HG02798 (cell line): Measurements from ENCODE around the gene GPR158.

Source experiments
- ATAC-seq: cut with Tn5 transposase; IDR thresholded peaks from one replicate; pipeline ENCODE4 v1.9.1; 2021; ENCODE audit warnings: mild to moderate bottlenecking; ENCODE audit not compliant: unreplicated experiment, poor library complexity

Gene GPR158

DNA sequence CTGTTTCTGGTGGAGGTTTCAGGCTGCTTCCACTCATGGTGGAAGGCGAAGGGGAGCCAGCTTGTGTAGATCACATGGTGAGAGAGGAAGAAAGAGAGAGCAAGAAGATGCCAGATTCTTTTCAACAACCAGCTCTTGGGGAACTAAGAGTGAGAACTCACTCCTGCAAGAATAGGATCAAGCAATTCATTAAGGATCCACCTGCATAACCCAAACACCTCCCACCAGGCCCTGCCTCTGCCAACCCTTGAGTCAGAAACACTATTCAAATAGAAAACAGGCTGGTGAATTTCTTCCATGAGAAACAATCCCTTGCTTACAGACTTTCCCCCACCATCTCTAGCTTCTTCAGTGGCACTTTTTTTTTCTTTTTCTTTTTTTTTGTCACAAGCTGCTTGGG lies 317.2 kb downstream of the GPR158 start:
- no peak for ATAC-seq

DNA sequence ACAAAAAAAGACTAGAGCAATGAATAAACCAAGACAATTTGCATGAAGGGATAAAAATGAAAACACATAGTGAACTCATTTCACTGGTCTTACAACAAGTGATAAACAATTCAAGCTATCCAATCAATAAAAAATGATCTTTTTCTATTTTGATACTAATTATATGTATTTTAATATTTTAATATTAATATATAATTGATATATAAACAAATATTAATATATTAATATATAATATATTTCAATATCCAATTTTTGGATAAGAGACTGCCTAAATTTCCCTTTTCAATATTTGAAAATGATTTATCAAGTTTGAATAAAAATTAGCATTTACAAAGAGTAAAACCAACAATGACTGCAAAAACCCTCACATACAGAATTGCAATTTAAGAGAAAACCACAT lies 317.9 kb downstream of the GPR158 start:
- no peak for ATAC-seq

DNA sequence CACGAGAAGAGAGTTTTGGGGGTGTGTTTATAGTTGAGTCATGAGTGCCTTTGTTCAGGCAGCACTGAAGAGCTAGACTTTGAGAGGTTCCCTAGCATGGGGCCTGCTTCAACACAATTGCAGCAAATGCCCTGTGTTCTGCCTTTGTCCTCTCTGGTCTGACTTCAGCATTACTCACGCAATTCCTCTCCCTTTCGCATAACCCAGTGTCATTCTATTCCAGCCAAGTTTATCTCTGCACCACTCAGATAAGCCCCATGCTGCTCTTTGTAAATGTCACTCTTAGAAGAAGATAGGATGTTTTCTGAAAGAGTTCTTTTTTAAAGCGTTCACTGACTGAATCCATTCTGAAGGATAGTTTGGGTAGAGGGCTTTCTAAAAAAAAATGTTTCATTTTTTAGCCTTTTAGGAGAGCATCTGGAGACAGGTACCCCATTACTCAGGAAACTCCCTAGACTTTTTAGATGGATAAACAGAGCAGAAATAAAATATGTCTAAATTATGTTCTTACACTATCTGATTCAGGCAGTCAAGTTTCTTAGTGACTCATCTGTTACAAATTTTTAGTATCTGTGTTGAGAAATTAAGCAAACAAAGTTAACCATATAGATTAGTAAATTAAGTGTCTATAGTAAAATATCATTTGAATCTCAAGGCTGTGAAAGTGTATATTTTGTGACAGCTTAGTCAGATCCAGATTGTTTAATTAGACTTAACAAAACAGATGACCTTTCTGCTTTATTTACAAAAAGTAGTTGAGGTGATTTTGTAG lies 318.5 kb downstream of the GPR158 start:
- ATAC-seq: no peak

DNA sequence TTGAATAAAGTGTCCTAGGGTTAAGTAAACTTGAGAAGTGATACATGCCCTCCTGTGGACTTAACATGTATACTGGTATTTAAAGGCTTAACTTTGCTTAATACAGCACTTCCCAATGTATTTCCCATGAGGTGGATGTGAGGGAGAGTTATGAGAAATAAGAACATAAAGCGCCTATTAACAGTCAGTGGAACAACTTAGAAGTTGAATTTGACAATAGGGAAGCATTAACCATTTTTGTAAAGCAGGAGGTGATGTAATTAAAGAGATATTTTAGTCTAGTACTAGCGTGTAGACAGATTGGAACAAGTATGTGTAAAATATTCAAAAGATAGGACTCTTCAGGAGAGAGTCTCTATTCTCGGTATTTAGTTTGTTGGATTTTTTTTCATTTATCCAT lies 322.4 kb downstream of the GPR158 start:
- ATAC-seq: no peak

DNA sequence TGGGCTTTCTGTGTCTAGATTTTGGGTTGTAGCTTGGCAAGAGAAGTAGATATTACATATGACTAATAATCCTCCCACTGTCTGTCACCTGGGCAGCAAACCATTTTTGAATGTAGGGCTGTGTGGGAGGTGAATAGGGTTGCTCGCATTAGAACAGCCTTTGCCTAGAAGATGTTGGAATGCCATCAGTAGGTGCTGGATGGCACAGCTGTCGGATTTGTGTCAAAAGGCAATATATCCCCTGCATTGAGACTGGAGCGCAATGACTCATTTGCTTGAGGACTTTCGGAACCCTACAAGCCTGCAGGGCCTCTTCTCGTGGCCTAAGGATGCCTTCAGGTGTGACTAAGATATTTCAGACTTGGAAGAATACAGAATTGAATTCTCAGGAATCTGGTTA lies 323.8 kb downstream of the GPR158 start:
- no peak for ATAC-seq

DNA sequence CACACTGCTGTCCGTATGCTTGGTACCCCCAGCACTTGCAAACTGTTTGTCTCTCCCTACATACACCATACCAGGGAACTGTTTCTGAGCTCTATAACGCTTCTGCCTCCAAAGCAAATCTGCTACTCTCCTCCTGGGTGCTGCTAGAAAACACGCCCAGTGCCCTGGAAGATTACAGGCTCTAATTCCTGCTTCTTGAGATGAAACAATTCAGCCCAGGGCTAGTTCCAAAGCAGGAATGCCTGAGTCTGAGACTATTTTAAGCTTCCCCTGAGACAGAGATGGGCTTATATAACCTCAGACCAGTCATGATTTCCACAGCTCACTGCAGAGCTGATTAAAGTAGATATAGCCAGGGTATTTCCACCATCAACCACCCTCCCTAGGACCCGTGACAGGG lies 327.1 kb downstream of the GPR158 start:
- no peak for ATAC-seq

DNA sequence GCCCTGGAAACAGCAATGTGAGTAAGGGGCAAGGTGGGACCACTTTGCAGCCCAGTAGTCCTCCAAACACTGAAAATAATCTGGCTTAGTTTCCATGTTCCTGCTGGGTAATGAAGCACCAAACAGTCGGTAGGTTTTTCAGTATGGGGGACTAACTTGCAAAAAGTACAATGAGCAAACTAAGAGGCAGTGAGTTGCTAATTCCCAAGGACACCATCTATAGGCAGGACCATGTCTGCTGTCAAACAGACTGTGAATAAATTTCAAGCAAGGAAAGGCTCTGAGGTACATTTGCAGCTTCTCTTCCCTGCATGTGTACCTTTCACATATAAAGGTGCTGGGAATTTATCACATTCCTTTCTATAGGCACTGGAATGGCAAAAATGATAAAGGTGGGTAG lies 327.7 kb downstream of the GPR158 start:
- ATAC-seq: no peak

DNA sequence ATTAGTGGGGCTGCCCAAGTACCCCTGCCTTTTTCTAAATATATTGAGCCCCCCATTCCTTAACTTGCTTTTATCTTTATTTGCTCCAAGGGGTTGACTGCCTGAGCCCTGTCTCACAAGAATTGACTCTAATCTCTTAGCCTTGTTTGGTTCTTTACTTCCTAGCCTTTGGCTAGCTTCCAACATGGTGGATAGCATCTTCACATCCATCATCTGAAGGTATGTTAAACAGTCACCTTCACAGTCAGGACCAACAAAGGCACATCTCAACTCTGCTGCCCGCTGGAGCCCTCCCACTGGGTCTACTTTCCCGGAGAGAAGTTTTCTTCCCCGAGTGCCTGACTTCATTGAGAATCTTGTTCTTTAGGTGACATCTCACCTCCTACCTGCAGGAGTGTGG lies 329.5 kb downstream of the GPR158 start:
- ATAC-seq: no peak

DNA sequence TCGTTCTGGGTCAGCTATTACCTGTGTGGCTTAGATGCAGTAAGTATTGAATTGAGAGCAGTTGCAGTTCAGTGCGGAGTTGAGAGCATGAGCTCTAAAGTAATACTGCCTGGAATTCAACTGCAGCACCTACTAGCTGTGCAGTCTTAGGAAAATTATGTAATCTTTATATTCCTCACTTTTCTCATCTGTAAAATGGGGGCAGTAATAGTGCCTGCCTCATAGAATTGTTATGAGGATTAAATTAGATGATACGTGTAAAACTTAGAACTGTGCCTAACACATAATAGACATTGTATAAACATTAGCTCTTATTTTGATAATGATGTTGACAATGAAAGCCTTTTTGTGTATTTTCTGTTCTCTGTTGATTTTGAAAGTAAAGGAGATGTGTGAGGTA lies 330.0 kb downstream of the GPR158 start:
- no peak for ATAC-seq

DNA sequence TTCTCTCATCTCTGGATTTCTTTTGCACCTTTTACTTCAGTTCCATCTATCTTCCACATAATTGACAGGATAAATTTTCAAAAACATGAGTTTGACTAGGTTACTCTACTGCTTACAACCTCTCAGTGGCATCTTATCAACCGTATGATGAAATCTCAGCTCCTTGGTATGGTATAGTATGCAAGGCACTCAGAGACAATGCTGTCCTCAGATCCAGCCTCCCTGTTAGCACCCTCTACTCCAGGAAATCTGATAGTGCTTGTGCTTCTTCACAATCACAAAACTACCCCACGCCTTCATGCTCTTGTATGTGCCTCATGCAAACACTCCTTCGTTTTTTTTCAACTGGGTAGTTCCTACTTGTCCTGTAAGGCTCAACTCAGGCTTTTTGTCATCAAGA lies 330.7 kb downstream of the GPR158 start:
- ATAC-seq: no peak

DNA sequence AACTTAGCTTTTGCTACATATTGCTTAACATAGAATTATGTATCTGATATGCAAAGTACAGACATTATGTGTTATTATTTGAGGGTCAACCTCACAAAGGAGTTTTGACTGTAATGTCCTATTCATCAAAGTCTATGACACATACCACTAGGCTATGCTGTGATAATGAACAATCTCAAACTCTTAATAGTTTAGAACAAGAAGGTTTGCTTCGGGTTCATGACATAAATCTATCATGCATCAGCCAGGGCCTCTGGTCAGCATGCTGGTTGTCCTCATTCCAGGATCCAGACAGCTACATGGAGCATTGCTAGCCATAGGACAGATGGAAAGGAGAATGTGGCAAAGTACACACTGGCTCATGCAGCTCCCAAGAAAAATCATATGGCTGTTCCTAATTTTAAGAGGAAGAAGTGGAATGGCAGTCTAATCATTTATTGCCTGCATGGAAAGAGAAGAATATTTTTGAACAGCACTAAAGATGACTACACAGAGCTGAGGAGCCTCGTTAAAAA lies 332.1 kb downstream of the GPR158 start:
- no peak for ATAC-seq

DNA sequence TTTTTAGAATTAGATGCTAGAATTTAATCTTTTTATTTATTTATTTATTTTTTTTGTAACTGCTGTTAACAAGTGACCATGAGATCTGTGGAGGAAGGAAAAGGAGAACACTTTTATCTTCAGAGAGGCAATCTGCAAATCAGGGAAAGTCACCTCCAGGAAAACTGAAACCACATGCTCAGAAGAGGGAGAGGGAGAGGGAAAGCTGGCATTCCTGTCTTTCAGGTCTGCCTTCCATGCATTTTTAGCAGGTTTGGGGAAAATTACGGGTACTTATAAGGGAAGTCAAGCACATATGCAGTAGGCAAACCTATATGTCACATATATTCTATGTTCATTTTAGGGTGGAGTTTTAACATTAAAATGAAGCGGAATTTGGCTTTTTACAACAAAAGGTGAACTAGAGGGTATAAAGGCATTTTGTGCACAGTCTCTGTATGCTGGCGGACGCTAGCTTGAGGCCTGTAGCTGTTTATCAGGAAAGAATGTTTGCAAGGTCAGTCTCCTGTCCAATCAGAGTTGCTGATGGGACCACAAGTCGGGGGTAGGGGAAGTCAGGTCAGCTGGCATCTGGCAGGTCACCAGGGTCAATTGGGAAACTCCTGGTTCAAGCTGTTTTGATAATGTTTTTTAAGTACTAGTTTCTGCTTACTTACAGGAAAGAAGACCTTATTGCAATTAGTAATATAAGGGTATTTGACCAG lies 333.5 kb downstream of the GPR158 start:
- no peak for ATAC-seq

DNA sequence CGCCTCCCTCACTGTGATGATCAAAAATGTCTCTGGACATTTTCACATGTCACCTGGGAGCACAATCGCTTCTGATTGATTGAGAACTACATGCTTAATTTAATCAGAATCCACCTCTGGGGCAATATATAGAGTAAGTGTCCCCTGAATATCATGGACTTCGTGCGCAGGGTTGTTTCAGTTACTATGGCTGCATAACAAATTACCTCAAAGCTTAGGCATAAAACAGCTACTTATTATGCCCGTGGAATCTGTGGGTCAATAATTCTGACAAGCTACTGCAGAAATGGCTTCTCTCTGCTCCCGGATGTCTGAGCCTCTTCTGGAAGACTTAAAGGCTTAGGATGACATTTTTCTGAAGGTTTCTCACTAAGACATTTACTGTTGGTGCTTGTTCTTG lies 334.4 kb downstream of the GPR158 start:
- no peak for ATAC-seq

DNA sequence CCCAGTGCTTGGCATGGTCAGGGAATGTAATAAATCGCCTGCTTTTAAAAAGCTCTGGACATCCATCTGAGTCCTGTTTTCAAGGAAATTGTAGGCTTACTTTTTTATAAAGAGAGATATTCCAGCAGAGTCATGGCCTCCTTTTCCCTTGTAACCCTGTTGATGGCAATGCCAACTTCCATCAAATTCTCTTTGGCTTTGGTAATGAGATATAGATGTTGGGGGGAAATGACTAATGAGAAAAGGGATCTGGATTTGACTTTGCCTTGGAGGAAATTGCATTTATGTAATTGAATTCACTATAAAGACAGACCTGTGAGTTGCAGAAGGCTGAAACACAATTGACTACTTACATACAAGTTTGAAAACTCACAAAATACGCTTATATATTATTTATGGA lies 347.5 kb downstream of the GPR158 start:
- ATAC-seq: no peak

DNA sequence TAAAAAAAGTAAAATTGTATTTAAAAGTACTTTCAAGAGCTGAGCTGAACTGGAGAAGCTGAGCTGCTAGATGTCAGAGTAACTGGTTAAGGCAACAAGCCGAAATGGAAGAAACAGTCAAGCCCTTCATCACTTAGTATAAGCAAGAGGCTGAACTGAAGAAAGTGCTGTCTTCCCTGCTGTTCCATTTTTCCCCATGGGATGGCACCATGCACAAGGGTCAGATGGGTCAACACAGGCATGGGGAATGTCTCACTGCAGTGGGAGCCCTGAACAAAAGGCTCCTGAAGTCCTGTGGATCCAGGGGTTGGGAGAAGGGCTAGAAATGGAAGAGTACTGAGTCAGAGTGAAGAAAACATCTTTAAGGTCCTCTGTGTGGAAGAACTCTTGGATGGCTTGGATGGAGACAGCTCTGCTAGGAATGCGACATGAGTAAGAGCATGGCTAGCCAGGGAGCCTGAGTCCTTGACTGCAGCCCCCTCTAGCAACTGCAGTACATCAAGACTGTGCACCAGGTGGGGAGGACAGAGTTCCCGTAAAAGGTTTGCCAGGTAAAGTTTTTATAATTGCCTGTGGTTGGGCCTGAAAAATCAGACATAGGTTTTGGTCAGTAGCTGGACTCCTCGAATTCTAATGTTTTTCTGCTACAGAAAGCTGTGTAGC lies 348.3 kb downstream of the GPR158 start:
- no peak for ATAC-seq

DNA sequence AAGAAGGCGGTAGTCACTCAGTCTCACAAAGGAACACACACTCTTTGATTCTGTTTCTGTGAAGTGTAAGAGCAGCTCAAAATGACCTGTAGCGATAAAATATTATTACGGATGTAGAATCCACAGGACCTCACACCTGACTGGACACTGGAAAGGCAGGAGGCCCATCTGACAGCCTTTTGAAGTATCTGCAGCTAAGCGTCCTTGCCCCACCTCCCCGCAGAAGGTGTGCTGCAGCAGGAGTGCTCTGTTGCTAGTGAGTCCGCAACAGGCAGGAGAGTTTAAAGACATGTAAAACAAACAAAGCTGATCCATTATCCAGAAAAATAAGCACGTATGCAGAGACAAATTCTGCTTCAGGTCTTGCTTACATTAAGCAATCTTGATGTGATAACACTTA lies 355.5 kb downstream of the GPR158 start:
- no peak for ATAC-seq

DNA sequence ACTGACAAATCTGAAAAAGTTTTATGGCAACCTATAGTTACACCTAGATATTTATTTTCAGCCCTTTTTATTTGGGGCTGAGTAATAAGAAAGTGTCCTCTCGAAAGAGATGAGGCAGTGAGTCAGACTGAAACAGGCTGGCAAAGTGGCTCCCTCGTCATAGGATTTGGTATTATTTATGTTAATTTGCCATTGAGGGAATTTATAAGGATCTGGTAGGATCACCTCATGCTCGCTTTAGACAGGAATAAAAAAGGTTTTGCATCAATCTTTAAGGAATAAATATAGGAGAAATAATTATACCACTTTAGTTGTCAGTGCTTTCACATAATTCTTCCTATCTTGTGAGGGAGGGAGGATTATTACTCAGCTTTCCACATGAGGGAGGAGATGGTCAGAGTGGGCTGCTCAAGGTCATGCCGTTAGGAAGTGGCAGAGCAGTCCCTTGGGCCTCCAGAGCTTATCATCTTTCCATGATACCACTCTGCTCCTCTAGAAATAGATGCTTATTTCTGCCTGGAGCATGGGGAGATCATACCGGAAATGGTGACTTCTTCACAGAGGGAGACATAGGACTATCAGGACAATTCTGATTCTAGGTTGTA lies 356.8 kb downstream of the GPR158 start:
- ATAC-seq: no peak

DNA sequence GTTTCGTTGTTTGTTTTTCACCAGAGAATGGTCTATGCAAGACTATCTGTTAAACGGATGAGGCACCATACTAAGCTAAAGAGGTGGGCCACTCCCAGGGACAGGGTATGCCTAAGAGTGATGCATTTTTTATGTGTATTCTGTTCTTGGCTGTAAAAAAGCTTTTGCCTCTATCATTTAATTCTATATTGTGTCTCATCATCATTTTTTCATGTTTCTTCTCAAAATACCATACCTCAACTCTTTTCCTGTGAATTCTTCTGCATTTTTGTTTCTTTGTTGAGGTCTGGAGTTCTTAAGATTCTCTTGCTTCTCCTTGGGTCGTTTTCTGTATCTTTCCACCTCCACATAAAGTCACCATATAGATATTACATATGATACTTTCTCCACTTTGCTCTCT lies 357.4 kb downstream of the GPR158 start:
- no peak for ATAC-seq

DNA sequence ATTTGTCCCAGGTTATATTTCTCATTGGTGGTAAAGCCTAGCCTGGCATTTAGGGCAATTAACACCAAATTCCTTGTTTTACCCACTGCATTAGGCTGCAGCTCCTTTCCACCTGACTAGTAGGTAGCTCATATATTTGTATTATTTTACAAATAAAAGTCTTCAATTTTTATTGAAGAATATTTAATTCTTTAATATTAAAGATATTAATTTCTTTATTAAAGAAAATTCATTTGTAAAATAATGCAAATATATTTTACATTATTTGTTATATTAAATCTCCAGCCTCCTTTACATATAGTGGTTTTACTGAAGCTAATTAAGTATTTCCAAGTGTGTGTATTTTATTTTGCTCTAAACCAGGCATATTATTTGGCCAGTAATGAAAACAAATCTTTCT lies 361.2 kb downstream of the GPR158 start:
- no peak for ATAC-seq

DNA sequence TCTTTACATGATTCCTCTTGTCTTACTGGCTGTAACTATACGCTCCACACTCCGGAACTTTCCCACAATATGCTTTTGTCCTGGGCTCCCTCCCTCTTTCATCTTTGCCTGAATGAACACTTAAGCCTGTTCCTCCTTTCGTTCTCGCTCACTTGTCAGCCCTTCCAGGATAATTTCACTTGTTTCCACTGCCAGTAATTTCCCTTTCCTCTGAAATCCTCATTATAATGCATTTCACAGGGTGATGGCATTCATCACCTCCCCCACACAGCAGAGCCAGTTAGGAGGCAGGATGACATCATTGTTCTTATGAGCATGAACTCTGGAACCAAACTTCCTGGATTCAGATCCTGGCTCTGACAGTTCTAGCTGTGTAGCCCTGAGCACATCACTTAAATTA lies 372.6 kb downstream of the GPR158 start:
- ATAC-seq: no peak
